GM12891 (cell line): Measurements from ENCODE around the gene MYO1F. TPM values are rescaled to one million over a fixed set of nuclear protein-coding genes. Genes with fewer than 3 reads are reported as not detected.
"Not testable (repeated sequence)": the region's sequence is repeated elsewhere in the genome, so short reads cannot be mapped to it uniquely, and the experiment has no call there.

ENCODE experiments used
- DNase-seq: peaks from one replicate; pipeline ENCODE4 v3.0.0; 2011; ENCODE audit warnings: low spot score; ENCODE audit not compliant: insufficient read length
- FAIRE-seq: peaks from 2 replicates; lab custom pipeline; 2011; peaks lifted over from hg19 to GRCh38; lab: Jason Lieb, UNC
- PAX5 ChIP-seq: IDR thresholded peaks from 2 replicates; pipeline ENCODE4 v1.6.1; 2011; ENCODE audit warnings: low read length, moderate library complexity, mild to moderate bottlenecking; ENCODE audit not compliant: insufficient read depth, severe bottlenecking
- POLR2A ChIP-seq: IDR thresholded peaks from 2 replicates; pipeline ENCODE4 v1.6.1; 2011; ENCODE audit warnings: low read depth, low read length, control low read depth
- POLR2AphosphoS5 ChIP-seq: IDR thresholded peaks from 2 replicates; pipeline ENCODE4 v1.6.1; 2011; ENCODE audit warnings: low read depth, low read length, control low read depth
- POU2F2 ChIP-seq: IDR thresholded peaks from 2 replicates; pipeline ENCODE4 v1.6.1; 2011; ENCODE audit warnings: low read depth, mild to moderate bottlenecking, control low read depth, low read length, moderate library complexity
- SPI1 ChIP-seq: IDR thresholded peaks from 2 replicates; pipeline ENCODE4 v1.6.1; 2011; ENCODE audit warnings: low read depth, low read length, control low read depth
- TAF1 ChIP-seq: IDR thresholded peaks from 2 replicates; pipeline ENCODE4 v1.6.1; 2011; ENCODE audit warnings: low read depth, low read length, control low read depth
- polyA plus RNA-seq: library from polyadenylated mRNA; unstranded; fragments of >200 nt; gene quantifications from one replicate; pipeline ENCODE4 v1.2.1, GENCODE V29; 2012; ENCODE audit warnings: low read depth, missing spikeins, inconsistent platforms; ENCODE audit not compliant: missing spikeins

The MYO1F gene
- polyA plus RNA-seq = 7.4 TPM

DNA sequence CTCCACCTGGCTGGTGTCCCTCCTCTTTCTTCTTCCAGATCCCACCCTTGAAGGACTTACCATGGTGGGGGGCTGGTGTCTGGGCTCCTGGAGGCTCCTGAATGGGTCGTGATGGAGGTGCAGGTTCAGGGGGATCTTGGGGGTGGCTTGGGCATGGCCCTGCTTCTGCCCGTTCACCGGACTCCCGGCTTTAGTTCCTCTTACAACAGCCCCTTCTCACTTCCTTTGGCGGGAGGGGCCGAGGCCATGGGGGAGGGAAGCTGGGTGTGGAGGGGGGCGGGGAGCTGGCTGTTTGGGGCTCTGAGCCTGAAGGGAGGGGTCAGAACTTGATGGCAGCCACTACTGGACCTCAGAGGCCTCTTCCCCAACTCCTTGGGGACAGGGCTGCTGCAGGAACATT is at the start of gene MYO1F:
Gene MYO1F, minus strand, starts transcription at position 196 of the 400 bp plus-strand sequence. Its CDS starts 133 bp downstream, at position 63.
- no peak for TF ChIP-seq POLR2AphosphoS5
- TF ChIP-seq SPI1 = no peak
- no peak for TF ChIP-seq POU2F2
- no peak for TF ChIP-seq PAX5
- no peak for TF ChIP-seq TAF1
- TF ChIP-seq POLR2A = no peak
- no peak for DNase-seq
- FAIRE-seq = no peak

DNA sequence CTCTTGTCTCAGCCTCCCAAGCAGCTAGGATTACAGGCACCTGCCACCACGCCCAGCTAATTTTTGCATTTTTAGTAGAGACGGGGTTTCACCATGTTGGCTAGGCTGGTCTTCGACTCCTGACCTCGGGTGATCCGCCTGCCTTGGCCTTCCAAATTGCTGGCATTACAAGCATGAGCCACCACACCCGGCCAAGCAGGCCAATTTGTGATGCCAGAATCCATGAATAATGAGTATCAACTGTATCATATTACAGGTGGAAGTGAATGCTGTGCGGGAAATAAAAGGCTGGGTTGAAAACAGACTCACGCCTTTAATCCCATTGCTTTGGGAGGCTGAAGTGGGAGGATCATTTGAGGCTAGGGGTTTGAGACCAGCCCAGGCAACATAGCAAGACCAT is 49.6 kb upstream of the MYO1F start:
- no peak for DNase-seq
- TF ChIP-seq TAF1 (no peak), SPI1 (no peak), POLR2AphosphoS5 (no peak), POLR2A (no peak), PAX5 (no peak), POU2F2 (no peak)
- no peak for FAIRE-seq

DNA sequence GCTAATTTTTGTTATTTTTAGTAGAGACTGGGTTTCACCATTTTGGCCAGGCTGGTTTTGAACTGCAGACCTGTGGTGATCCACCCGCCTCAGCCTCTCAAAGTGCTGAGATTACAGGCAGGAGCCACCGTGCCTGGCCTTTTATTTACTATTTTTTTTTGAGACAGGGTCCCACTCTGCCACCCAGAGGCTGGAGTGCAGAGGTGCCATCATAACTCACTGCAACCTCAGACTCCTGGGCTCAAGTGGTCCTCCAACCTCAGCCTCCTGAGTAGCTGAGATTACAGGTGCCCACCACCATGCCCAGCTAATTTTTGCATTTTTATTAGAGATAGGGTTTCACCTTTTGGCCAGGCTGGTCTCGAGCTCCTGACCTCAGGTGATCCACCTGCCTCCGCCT is 45.6 kb upstream of the MYO1F start:
- DNase-seq, FAIRE-seq: not testable (repeated sequence)

DNA sequence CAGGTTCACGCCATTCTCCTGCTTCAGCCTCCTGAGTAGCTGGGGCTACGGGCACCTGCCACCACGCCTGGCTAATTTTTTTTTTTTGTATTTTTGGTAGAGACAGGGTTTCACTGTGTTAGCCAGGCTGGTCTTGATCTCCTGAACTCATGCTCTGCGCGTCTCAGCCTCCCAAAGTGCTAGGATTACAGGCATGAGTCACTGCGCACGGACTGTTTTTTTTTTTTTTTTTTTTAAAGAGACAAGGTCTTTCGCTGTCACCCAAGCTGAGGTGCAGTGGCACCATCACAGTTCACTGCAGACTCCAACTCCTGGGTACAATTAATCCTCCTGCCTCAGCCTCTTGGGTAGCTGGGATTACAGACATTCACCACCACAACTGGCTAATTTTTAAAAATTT is 41.5 kb upstream of the MYO1F start:
- TF ChIP-seq PAX5 = no peak
- no peak for TF ChIP-seq POLR2AphosphoS5
- TF ChIP-seq POU2F2 = no peak
- no peak for TF ChIP-seq TAF1
- TF ChIP-seq POLR2A = no peak
- no peak for TF ChIP-seq SPI1
- FAIRE-seq (no peak), DNase-seq (no peak)

DNA sequence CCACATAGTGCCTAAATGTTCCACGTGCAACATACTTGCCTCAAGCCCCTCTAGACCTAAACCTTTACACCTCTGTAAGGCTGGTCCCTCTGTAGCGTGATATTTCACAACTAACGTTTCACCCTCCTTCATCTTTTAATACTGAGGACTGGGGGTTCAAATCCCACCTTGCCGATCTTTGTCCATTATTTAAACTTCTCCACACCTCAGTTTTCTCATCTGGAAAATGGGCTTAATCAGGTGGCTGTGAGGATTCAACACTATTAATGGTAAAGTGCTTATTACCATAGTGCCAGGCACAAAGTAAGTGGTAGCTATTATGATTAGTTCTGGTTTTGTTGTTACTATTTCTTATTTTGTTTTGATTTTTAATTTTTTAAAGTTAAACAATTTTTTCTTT is 40.7 kb upstream of the MYO1F start:
- FAIRE-seq (no peak), DNase-seq (no peak)
- no peak for TF ChIP-seq TAF1
- TF ChIP-seq SPI1 = no peak
- TF ChIP-seq POLR2AphosphoS5 = no peak
- TF ChIP-seq PAX5 = no peak
- TF ChIP-seq POLR2A = no peak
- no peak for TF ChIP-seq POU2F2

DNA sequence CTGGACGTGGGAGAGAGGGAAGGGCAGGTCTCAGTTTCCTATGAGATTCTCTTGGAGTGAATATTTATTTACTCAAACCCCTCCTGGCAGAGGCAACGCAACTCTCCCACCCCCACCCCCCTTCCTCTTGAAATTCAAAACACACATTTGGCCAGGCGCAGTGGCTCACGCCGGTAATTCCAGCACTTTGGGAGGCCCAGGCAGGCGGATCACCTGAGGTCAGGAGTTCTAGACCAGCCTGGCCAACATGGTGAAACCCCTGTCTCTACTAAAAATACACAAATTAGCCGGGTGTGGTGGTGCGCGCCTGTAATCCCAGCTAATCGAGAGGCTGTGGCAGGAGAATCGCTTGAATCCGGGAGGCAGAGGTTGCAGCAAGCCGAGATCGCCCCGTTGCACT is 40.1 kb upstream of the MYO1F start:
- DNase-seq, FAIRE-seq: not testable (repeated sequence)

DNA sequence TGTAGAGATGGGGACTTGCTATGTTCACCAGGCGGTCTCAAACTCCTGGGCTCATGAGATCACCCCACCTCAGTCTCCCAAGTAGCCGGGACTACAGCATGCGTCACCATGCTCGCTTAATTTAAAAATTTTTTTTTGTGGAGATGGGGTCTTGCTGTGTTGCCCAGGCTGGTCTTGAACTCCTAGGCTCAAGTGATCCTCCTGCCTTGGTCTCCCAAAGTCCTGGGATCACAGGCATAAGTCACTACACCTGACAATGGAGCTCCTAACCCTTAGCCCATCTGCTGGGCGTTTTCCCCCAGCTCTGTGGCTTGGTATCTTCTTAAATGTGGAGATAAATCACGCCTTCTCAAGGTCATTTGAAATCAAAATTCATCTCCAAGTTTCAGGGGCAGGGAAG is 39.6 kb upstream of the MYO1F start:
- DNase-seq = no peak
- TF ChIP-seq POLR2AphosphoS5 (no peak), POU2F2 (no peak), SPI1 (no peak), TAF1 (no peak), POLR2A (no peak), PAX5 (no peak)
- no peak for FAIRE-seq

DNA sequence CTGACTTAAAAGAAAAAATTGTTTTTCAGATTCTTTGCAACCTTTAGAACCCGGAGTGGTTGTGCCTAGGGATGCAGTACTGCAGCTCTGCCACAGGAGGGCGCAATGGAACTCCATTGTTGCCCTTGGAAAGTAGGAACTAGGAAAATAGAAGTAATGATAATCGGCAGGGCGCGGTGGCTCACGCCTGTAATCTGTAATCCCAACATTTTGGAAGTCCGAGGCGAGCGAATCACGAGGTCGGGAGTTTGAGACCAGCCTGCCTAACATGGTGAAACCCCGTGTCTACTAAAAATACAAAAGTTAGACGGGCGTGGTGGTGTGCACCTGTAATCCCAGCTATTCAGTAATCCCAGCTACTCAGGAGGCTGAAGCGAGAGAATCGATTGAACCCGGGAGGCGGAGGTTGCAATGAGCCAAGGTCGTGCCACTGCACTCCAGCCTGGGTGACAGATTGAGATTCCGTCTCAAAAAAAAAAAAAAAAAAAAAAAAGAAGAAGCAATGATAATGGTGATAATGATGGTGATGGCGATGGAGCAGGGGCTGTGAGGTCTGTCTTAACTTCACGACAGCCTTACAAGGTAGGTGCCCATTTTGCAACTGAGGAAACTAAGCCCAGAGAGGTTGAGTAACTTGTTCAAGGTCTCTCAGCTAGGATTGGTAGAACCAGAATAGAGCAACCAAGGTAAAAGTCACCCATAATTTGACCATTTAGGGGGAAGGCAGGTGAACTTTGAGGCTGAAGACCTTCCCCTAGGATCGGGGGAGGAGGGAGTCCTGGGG is 38.8 kb upstream of the MYO1F start:
- DNase-seq = no peak
- FAIRE-seq = no peak
- no peak for TF ChIP-seq POU2F2
- no peak for TF ChIP-seq TAF1
- TF ChIP-seq SPI1 = 0 out of 2 replicates have a peak, but pooled peaks have one; percentile 5
- TF ChIP-seq PAX5 = no peak

DNA sequence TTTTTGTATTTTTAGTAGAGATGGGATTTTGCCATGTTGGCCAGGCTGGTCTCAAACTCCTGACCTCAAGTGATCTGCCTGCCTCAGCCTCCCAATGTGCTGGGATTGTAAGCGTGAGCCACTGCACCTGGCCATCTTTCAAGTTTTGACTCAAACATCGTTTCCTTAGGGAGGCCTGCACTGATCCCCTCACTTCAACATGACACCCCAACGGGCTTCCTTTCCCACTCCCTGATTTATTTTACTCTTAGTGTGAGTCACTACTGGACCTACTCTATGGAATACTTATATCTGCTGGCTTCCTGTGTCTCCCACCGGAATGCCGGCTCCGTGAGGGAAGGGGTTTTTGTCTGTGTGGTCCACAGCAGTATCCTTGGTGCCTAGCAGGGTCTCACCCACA is 37.8 kb upstream of the MYO1F start:
- no peak for DNase-seq
- FAIRE-seq = no peak
- TF ChIP-seq POLR2A = no peak
- no peak for TF ChIP-seq TAF1
- no peak for TF ChIP-seq SPI1
- no peak for TF ChIP-seq POU2F2
- no peak for TF ChIP-seq POLR2AphosphoS5
- TF ChIP-seq PAX5 = no peak

DNA sequence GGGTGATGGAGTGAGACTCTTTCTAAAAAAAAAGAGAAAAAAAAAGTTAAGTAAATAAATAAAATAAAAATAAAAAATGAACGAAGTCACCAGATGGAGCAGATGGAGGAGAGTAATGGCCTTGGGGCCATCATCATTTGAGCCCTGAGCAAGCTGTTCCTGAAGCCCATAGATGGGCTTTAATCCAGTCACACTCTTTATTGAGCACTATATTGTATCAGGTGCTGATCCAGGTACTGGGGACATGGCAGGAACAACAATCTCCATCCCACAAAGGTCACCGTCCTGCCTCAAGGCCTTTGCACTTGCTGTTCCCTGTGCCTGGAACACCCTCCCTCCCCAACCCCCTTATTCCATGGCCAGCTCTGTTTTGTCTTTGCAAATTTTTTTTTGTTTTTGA is 37.2 kb upstream of the MYO1F start:
- FAIRE-seq (no peak), DNase-seq (no peak)
- TF ChIP-seq POLR2AphosphoS5 (no peak), POU2F2 (no peak), TAF1 (no peak), SPI1 (no peak), POLR2A (no peak), PAX5 (no peak)

DNA sequence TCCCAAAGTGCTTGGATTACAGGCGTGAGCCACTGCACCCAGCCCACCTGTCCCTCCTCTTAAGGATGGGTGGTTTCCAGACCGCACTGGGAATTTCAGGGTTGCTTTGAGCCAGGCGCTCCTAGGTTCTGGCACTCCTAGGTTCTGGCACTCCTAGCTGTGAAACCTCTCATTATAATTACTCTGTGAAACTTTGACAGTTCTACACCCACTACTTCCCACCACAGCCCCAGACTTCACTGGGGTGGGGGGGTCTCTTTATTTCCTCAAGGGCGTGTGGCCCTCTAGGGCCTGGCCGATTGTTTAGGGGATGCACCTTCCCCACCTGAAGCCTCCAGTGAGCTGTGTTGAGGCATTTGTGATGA is 35.5 kb upstream of the MYO1F start:
- DNase-seq = no peak
- TF ChIP-seq TAF1 = no peak
- no peak for TF ChIP-seq POLR2A
- no peak for TF ChIP-seq SPI1
- no peak for TF ChIP-seq PAX5
- TF ChIP-seq POLR2AphosphoS5 = no peak
- TF ChIP-seq POU2F2 = no peak
- FAIRE-seq = no peak
